Activated CD4-positive, CD25-positive, alpha-beta regulatory T cell treated with anti-CD3 and anti-CD28 coated beads, Interleukin-2, amount 50 U/mL, for 72 hours (primary cell): ENCODE results near the gene DLGAP1.
"Not testable (repeated sequence)": the region's sequence is repeated elsewhere in the genome, so short reads cannot be mapped to it uniquely, and the experiment has no call there.

Experiments used
- DNase-seq: peaks from one replicate; pipeline ENCODE4 v3.0.0; 2021

The DLGAP1 gene

DNA sequence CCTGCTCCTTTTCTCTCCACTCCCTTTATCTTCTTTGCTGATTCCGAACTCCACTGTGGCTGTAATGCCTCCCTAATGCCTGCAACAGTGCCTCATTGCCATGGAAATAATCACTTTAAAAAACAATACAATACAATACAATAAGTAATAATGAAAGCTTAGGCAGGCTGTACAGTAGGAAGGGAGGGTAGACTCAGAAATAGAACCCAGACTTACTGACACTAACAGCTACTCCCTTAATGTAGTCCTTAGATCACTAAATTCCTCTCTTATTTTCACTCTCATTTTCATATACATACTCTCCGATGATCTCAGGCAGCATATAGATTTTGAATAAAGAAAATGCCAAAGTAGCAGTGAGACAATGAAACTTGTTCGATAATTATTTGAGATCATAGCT lies 70.2 kb downstream of the DLGAP1 start:
- no peak for DNase-seq

DNA sequence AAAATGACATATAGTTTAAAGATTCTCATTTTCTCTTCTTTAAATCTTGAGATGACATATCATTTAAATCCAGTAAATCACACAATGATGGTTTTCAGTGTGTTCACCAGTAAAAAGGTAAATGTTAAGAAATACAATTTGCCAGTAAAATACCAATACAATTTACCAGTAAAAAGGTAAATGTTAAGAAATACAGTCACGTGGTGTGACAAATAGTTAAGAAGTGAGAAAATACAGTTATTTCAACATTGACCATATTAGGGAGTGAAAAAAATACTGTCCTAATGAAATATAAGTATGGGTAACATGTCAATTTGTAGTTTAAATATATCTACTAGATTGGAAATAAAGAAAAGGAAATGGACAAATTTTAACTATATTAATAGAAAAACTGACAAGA lies 80.5 kb downstream of the DLGAP1 start:
- DNase-seq: no peak

DNA sequence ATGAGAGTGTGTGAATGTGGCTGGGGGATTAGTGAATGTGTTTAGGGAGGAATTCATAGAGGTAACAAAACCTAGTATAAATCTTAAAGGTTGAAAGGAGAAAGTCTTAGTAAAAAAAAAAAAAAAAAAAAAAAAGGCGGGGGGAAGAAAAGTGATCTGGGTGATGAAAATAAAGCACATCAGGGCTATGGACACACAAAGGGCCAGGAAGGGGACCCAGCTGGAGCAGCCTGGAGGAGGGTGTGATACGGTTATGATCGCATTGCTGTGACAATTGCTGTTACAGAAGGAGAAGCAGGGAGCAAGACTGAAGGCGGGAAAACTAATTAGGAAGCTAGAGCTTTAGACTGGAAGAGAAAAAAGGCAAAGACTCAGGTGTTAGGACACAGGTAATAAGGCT lies 85.4 kb downstream of the DLGAP1 start:
- DNase-seq: no peak

DNA sequence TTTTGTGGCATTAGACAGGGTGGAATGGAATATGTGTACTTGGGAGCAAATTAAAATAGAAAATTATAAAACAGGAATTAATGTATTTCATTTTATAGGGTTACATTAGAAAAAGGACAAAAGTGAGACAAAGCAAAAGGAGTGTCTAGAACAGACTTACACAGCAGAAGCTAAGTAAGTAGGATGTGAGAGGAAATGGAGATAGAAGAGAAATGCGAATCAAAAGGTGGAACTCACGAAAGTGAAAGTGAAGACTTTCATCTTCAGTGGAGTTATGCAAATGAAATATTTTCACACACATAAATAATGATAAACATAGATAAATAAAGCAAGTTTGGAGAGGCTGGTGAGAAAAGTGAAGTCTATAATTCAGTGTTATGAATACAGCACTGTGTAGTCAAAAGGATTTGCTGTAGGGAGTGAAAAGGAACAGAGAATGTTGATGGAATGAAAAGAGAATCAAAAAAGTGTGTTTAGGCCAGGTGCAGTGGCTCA lies 94.8 kb downstream of the DLGAP1 start:
- DNase-seq: no peak

DNA sequence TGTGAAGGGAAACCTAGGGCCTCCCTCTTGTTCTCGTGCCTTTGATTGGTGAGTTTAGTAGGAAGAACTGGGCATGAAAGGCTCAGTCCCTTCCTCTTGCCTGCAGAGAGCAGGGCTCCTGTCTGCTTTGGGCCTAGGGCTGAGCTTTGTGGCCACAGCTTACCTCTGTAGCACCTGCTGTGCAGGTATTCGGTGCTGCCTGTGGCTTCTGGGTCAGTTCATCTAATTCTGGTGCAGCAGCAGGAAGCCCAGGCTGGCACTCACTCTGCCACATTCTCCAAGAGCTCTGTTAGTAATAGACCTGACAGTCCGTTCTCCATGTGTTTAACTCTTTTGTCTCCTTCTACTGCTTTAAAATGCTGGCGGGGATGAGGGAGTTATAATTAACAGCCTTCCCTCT lies 96.5 kb downstream of the DLGAP1 start:
- DNase-seq: no peak

DNA sequence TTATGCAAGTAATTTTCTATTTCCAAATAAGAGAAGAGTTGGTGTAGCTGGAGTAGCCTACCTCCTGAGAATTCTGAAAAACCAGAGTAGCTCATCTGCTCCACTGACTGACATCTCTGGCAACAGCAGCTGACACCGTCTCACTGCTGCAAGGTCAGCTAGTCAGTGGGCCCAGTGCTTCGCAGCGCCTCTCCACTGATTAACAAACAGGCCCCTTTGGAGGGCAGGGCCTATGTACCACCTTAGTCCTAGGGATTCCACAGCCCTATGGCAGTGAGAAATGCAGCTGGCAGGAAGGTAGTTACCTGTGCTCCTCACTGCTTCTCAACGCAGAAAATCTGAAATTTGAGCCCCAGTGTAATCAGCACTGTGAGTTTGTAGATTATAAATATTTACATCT lies 97.5 kb downstream of the DLGAP1 start:
- DNase-seq: no peak

DNA sequence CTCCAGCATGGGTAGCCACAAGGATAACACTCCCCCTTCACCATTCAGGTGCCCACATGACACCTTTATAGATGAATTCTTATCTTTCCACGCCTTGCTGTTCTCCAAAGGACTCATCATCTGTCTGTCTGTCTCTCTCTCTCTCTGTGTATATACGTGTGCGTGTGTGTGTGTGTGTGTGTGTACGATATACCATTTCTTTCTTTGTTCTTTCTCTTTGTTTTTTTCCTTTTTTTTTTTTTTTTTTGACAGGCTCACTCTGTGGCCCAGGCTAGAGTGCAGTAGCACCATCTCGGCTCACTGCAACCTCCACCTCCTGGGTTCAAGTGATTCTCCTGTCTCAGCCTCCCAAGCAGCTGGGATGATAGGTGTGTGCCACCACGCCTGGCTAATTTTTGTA lies 98.2 kb downstream of the DLGAP1 start:
- DNase-seq: no peak

DNA sequence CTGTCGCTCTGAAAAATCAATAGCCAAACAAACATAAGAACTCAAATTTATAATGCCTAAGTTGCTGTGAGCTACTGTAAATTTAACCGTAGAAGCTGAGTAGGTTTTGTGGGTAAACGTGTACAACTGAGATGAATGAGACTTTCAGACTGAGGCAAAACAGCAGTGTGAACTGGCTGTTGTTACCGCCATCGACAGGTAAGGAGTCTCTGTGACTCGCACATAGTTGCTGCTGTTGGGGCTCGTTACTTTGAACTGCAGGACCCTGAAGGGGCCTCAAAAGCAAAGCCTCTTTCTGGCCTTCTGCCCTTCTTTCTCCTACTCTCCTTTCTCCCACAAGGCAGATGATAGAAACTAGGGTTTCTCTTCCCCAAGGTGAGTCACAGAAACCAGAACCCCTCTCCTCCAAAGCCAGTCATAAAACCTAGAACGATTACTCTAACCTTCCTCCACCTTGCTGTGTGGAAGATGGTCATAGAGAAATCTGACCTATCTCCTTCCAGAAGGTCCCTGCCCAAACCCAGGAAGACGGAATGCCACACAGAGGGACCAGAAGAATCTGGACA lies 101.2 kb downstream of the DLGAP1 start:
- no peak for DNase-seq

DNA sequence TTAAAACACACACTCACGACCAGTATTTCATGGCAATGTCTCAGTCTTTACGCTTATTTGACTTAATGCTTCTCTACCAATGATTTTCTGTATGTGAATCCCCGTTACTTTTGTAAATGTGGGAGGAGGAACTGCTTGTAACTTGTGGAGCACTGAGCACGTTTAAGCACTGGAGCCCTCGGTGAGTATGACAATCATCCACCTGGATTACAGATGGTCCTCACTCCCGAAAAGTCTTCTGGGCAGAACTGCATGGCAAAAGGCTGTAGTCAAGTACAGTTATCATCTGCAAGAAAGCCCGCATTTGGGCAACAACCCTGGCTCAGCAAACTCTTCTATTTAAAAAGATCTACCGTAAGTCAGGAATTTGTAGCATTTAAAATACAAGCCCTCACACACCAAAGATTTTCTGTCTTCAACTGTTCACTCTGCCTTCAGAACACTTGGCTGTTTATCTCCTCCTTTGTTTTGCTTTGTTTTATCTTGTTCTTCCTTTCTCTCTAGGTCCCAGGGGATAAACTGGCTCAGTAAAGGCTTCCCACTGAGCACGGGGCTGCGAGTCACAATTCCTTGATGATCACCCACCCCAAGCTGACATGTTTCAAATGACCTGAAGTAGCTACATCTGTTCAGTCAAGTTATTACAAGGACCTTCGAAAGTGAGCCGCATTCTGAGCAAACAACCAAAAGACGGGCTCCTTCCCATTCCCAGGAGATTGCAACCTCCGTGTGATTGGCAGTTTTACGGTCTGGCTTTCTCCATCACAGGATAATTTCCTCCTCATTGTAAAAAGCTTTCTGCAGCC lies 102.2 kb downstream of the DLGAP1 start:
- DNase-seq: no peak

DNA sequence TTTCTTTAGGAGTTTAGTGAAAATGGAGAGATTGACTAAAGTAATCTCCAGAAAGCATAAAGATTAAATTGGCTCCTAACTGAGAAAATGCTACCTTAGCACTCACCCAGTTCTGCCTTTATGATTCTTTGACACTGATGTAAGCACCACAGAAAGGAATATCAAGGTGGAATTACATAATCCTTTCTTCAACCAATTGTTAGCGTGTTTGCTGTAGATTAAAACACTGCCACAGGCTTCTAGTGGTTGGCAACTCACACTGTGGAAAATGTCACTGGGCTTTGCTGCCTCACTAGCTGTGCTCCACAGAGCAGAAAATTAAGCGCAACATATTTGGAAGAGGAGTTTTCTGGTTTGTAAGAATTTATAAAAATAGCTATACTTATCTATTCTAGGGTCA lies 104.1 kb downstream of the DLGAP1 start:
- no peak for DNase-seq

DNA sequence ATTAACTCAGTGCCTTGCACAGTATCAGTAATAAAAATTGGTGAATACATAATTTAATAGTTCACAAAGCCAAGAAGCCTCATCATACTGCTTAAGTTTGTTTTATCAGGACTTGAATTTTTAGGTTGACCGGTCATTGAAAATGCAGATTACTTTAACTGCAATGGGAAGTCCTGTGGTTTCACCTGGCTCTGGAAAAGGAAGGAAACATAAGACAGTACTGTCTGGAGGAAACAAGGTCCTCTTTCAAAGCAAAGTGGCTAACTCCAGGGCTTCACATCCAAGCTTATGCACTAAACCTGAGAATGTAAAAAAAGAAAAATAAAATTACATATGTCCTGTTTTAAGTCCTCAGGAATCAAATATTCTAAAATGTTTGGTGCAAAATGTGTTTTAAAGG lies 119.7 kb downstream of the DLGAP1 start:
- DNase-seq: no peak

DNA sequence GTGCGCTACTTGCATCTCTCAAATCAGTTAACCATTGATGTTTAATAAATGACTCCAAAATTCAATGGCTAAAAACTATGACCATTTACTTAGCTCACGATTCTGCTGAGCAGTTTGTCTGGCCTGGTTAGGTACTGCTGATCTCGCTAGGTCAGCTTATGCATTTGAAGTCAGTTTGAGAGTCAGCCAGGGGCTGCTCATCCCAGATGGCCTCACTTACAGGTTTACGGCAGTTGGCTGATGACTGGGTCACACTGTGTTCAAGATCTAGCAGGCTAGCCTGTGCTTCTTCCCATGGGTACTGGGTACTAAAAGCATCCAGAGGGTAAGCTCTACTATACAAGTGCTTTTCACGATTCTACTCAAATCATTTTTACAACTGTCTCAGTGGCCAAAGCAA lies 122.1 kb downstream of the DLGAP1 start:
- no peak for DNase-seq

DNA sequence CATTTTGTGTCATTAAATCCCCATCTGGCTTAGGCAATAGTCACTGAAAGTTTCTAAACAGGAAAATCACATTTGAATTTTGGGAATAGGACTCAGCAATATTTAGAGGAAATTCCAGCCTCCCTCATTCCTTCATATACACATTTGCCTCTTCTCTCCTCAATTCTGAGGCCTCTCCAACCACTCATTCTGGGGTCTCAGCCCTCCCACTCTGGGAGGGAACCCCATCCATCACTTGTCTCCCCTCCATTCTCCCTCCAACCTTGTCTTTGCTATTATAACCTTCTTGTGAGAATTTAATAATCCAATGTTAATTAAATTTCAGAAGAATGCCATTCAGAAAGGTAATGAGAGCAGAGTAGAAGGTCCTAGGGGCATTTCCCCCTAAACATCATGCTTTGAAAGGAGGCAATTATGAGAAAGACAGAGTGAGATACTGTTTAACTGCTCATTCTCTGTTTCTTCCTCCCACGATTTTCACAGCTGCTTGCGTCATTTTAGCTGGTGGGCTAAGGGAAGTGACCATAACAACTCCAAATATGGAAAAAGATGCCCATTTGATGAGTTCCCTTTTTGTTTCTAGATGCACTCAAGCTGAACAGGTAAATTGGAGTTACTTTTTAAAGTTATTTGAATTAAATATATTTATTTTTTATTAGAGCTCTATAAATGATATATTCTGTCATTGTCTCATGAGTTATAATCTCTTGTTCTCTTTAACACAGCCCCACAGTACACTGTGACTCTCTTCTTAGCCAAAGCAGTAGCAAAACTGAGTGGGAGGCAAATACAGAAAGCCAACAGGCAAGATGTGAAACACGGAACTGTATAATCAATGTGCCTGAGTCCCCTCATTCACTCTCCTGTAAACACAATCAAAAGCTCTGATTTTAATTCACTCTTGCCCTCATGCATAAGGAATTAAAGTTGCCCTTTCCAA lies 135.1 kb downstream of the DLGAP1 start:
- DNase-seq: no peak

DNA sequence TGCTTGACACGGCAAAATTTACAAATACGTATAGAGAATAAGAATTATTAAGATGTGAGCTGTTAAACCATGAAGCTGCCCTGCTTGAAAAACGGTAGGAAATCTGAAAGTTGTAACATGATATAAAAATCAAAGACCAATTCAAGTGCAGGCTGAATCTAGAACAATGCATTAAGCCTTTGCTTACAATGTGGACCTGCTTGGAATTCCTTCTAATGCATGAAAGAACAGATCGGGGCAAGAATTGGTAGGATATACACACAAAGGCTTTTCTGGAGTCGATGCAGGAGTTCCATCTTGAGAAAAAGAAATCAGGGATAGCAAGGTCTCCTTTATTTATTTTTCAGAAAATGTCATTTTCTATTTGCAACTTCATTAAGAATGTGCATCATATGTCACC lies 136.8 kb downstream of the DLGAP1 start:
- no peak for DNase-seq

DNA sequence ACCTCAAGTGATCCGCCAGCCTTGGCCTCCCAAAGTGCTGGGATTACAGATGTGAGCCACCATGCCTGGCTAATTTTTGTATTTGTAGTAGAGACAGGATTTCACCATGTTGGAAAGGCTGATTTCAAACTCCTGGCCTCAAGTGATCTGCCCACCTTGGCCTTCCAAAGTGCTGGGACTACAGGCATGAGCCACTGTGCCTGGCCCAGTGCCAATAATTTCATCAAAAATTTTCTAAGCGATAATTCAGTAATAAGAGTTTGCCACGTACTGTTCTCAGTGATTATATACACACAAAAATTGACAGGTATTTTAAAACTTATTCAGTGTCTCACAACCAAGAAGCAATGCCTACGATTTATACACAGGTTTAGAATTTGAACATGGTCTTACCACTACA lies 143.2 kb downstream of the DLGAP1 start:
- not testable (repeated sequence) for DNase-seq

DNA sequence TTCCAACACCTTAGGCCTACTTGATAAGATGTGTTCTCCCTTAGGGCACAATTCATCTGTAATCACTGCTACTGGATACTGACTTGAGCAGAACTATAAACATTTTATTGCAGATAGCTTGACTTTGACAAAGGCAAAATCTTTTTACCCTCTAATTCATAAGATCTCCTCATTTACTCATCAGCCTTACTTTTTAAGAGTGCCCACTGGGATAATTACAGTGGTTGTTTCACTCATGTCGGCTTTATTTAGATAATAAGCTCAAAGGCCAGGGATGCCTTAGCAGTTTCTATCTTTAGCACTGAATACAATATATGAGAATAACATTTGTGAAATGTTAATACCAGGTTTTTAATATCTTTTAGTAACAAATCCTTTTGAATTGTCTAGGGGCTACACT lies 144.0 kb downstream of the DLGAP1 start:
- DNase-seq: no peak

DNA sequence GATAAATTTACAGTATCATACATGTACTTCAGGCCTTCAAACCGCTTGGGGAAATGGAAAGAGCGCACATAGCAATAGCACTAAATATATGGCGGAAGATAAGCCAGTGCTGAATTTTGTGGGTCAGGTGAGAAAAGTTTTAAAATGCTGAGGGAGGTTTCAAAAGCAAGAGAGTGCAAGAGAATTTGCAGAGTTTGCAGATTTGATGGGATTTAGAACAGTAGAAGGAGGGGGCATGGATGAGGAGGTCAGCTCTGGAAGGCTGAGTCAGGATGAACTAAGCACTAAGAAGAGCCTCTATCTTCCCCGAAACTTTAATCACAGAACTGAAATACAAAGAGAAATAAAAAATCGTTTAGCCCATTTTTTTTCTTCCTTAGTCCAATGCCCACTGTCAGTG lies 145.9 kb downstream of the DLGAP1 start:
- no peak for DNase-seq

DNA sequence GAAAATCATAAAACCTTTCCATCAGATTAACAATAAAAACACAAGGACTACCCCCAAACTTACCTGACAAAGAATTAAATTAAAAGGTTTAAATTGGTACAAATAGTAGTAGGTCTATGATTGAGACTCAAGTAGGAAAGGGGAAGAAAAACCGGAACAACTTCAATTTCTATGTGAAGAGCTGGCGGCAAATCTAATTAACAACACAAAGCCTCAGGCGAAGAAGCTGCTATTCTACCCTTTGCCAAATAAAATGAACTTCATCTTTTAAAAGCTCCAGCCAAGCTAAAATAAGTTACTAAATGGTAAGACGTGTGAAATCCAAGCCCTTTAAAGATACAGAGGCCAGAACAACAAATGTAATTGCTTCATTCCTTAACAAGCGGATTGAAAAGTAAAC lies 146.5 kb downstream of the DLGAP1 start:
- no peak for DNase-seq

DNA sequence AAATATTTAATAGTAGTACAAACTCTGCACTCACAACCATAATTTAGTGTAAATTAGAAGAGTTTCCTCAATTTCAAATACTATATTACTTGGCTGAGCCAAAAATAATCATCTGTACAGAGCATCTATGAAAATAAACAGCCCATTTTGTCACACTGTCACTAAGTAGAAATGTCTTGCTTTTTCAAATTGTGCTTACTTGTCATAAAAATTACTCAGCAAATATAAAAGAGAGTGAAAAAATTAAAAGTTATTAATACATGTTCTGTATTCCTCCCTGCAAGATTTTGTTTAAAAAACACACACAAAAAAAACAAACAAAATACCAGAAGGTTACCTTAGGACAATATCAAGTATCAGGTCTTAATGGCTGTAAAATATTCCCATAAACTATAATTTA lies 155.7 kb downstream of the DLGAP1 start:
- no peak for DNase-seq

DNA sequence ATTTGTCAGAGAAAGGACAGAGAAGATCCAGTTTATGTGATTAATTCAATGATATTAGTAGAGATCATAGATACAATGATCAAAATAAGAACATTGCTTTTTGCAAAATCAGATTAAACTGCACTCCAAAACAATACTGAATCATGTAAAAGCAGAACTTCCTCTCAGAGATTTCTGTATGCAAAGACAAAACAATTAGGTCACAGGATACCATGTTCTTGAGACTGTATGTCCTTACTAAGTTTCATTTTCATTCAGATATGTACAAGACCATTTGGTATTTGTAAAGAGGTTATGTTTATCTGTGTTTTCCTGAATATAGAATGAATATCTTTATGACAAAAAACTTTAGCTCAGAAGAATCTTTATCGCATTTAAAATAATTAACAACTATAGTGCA lies 161.8 kb downstream of the DLGAP1 start:
- no peak for DNase-seq

DNA sequence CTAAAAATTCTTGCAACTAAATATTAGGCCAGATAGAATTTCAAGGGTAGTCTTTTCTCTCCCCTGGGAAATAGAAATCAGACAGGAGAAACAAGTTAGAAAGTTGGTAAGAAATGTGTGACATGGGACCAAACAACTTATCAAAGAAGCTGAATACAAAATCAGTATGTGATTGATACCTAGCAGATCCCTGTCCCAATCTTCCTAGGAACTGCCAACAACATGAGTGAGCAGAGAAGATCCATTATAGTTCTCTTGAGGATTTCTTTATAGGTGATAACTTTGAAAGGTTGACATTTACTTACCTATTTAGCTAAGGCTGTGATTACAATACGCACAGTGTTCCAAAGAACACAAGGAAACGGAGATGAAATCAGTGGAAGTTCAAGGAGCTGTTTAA lies 162.4 kb downstream of the DLGAP1 start:
- DNase-seq: no peak

DNA sequence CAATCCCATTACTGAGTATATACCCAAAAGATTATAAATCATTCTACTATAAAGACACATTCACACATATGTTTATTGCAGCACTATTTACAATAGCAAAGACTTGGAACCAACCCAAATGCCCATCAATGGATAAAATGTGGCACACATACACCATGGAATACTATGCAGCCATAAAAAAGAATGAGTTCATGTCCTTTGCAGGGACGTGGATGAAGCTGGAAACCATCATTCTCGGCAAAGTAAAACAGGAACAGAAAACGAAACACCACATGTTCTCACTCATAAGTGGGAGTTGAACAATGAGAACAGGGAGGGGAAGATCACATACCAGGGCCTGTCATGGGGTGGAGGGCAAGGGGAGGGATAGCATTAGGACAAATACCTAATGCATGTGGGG lies 167.8 kb downstream of the DLGAP1 start:
- DNase-seq: not testable (repeated sequence)

DNA sequence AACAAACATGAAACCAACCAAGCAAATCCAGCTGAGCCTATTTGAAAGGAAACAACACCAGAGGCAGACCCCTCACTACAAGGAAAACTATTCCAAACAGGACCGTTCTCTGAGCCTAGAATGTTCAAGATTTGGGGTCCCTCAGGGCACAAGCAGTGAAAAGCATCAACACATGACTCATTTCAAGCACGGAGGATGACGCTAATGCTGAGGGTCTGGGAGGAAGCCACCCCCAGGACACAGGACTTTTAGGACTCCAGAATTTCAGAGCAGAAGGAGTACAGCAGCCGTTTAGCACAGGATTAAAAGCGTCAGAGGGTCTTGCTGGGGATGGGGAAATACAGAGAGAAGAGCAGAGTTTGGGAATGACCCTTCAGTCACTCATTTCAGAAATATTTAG lies 168.9 kb downstream of the DLGAP1 start:
- no peak for DNase-seq

DNA sequence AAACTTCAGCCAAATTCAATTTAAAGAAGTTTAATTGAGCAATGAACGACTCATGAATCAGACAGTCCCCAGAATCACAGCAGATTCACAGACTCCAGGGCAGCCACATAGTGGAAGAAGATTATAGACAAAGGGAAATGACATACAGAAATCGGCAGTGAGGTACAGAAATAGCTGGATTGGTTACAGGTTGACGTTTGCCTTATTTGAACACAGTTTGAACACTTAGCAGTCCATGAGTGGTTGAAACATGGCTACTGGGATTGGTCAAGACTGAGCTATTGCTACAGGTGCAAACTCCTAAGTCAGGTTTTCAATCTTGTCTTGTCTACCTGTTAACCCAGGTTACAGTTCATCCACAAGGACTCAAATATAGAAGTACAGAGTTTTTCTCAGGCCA lies 169.6 kb downstream of the DLGAP1 start:
- no peak for DNase-seq
